Uterus (tissue), 4 donors: ENCODE measurements around the gene LSR. TPM values are rescaled to one million over a fixed set of nuclear protein-coding genes. Genes with fewer than 3 reads are reported as not detected.
"Not testable (repeated sequence)": the region's sequence is repeated elsewhere in the genome, so short reads cannot be mapped to it uniquely, and the experiment has no call there.

Experiments used
- DNase-seq, 2 donors: peaks; one replicate each; pipeline ENCODE4 v3.0.0-alpha.2; 2019 to 2020
- H3K27ac ChIP-seq, 2 donors: fragments of 200-600 bp; sonication (generic); 1 replicate in 1 of 2; 2 replicates in 1 of 2; pipeline ENCODE4 v1.5.1; 2016 to 2018
- H3K27me3 ChIP-seq, 2 donors: fragments of 200-600 bp; sonication (generic); one replicate each; pipeline ENCODE4 v1.5.1; 2018 to 2019; ENCODE audit warnings: control low read depth in 1 of 2
- H3K36me3 ChIP-seq, 2 donors: fragments of 200-600 bp; sonication (generic); one replicate each; pipeline ENCODE4 v1.5.1; 2019; ENCODE audit warnings: control low read depth in 1 of 2
- H3K4me1 ChIP-seq, 2 donors: fragments of 200-600 bp; sonication (generic); one replicate each; pipeline ENCODE4 v1.5.1; 2018 to 2019; ENCODE audit warnings: control low read depth in 1 of 2
- H3K4me3 ChIP-seq, 2 donors: fragments of 200-600 bp; sonication (generic); 1 replicate in 1 of 2; 2 replicates in 1 of 2; pipeline ENCODE4 v1.5.1; 2018 to 2019; ENCODE audit warnings: mild to moderate bottlenecking in 1 of 2
- H3K9me3 ChIP-seq, 2 donors: fragments of 200-600 bp; sonication (generic); one replicate each; pipeline ENCODE4 v1.5.1; 2019; ENCODE audit warnings: control low read depth in 1 of 2
- POLR2A ChIP-seq, 2 donors: fragments of 450-650 bp; IDR thresholded peaks; one replicate each; pipeline ENCODE4 v1.6.1; 2016; ENCODE audit warnings: antibody characterized with exemption in 2 of 2, mild to moderate bottlenecking in 1 of 2, moderate library complexity in 1 of 2
- intact Hi-C: fragments of 100-400 bp; cut with DNase I; formaldehyde crosslinking; loops from one replicate; pipeline ENCODE4 v1.15.1; 2023; ENCODE audit warnings: low total_unique reads
- total RNA-seq, 4 donors: library from RNA; depleted of rRNA in 3 of 4; stranded (reverse); fragments of >200 nt in 3 of 4; gene quantifications; one replicate each; pipeline versions ENCODE4 v1.1.0 to v1.2.4, GENCODE V29; 2014 to 2023
- TF ChIP-seq, protein P1 (sequence below), 4 experiments: fragments of 200-600 bp in 2 of 4; fragments of 450-650 bp in 2 of 4; sonication (generic) in 2 of 4; IDR thresholded peaks; one replicate each; pipeline ENCODE4 v1.5.1; 2016 to 2019; ENCODE audit warnings: antibody characterized with exemption in 4 of 4, mild to moderate bottlenecking in 2 of 4, moderate library complexity in 1 of 4
- donor health status: DM: yes; HTN: yes; CAD: no.

The LSR gene
- total RNA-seq, 4 donors from 2014 or later: 7.3 to 37.8 (median 20.2) TPM

DNA sequence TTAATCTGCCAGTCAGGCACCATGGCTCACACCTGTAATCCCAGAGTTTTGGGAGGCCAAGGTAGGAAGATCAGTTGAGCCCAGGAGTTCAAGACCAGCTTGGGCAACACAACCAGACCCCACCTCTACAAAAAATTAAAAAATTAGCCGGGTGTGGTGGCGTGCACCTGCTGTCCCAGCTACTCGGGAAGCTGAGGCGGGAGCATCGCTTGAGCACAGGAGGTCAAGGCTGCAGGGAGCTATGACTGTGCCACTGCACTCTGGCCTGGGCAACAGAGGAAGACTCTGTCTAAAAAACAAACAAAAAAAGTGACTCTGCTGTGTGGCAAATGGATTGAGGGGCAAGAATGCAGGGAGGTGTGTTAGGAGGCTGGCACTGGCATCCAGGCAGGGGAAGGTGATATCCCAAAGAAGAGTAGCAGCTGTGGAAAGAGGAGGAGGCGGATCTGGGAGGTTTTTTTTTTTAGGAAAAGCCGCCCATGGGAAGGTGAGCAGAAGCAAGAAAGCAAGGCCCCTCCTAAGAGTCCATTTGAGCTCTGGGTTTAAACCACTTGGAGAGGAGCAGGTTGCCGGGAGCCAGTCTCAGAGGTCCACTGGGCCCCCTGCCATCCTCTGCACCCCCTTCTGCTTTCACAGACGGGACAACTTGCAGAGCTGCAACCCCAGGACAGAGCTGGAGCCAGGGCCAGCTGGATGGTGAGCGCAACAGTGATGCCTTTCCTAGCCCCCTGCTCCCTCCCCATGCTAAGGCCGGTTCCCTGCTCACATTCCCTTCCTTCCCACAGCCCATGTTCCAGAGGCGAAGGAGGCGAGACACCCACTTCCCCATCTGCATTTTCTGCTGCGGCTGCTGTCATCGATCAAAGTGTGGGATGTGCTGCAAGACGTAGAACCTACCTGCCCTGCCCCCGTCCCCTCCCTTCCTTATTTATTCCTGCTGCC, 35.6 kb downstream of the LSR start:
- no peaks in the 10 kb centered on the region for H3K27me3 ChIP-seq
- H3K9me3 ChIP-seq: no peaks in the 10 kb centered on the region
- TF ChIP-seq, protein P1, sequence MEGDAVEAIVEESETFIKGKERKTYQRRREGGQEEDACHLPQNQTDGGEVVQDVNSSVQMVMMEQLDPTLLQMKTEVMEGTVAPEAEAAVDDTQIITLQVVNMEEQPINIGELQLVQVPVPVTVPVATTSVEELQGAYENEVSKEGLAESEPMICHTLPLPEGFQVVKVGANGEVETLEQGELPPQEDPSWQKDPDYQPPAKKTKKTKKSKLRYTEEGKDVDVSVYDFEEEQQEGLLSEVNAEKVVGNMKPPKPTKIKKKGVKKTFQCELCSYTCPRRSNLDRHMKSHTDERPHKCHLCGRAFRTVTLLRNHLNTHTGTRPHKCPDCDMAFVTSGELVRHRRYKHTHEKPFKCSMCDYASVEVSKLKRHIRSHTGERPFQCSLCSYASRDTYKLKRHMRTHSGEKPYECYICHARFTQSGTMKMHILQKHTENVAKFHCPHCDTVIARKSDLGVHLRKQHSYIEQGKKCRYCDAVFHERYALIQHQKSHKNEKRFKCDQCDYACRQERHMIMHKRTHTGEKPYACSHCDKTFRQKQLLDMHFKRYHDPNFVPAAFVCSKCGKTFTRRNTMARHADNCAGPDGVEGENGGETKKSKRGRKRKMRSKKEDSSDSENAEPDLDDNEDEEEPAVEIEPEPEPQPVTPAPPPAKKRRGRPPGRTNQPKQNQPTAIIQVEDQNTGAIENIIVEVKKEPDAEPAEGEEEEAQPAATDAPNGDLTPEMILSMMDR (IDR thresholded peaks at IDR 0.05): no peak
- no peak for TF ChIP-seq POLR2A (IDR thresholded peaks at IDR 0.05)
- no peaks in the 10 kb centered on the region for H3K36me3 ChIP-seq
- intact Hi-C loops: no loop called here
- no peaks in the 10 kb centered on the region for H3K4me1 ChIP-seq
- no peak overlapping the region for H3K27ac ChIP-seq
- no peak for DNase-seq
- no peak overlapping the region for H3K4me3 ChIP-seq

DNA sequence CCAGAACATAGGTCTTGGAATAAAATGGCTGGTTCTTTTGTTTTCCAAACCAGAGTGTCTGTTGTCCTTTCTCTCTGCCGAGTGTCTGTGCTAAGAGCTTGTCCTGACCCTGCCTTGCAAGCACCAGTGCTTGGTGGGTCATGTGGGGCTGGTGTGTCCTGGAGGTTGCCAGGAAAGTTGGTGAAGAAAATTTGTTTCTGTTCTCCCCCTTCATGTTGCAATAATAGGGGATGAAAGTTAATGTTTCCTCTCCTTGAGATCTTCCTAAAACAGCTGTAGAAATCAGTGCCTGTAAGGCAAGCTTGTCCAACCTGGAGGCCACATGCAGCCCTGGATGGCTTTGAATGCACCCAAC, 36.3 kb downstream of the LSR start:
- no peaks in the 10 kb centered on the region for H3K36me3 ChIP-seq
- no peak overlapping the region for H3K27ac ChIP-seq
- no peaks in the 10 kb centered on the region for H3K4me1 ChIP-seq
- DNase-seq: no peak
- intact Hi-C loops: no loop called here
- TF ChIP-seq POLR2A (IDR thresholded peaks at IDR 0.05): no peak
- TF ChIP-seq, protein P1 (IDR thresholded peaks at IDR 0.05): no peak
- H3K4me3 ChIP-seq: no peak overlapping the region
- H3K9me3 ChIP-seq: no peaks in the 10 kb centered on the region
- no peaks in the 10 kb centered on the region for H3K27me3 ChIP-seq

DNA sequence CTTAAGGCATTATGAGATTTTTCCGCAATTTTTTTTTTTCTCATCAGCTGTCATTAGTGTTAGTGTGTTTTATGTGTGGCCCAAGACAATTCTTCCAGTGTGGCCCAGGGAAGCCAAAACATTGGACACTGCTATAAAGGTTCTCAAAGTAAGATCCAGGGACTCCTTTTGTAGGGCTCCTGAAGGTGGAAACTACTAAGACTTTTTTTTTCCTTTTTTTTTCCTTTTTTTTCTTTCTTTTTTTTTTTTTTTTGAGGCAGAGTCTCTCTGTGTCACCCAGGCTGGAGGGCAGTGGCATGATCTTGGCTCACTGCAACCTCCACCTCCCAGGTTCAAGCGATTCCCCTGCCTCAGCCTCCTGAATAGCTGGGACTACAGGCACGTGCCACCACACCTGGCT, 36.7 kb downstream of the LSR start:
- H3K9me3 ChIP-seq, intact Hi-C loops, H3K4me1 ChIP-seq, H3K27ac ChIP-seq, H3K27me3 ChIP-seq, H3K36me3 ChIP-seq, H3K4me3 ChIP-seq, DNase-seq: not testable (repeated sequence)

DNA sequence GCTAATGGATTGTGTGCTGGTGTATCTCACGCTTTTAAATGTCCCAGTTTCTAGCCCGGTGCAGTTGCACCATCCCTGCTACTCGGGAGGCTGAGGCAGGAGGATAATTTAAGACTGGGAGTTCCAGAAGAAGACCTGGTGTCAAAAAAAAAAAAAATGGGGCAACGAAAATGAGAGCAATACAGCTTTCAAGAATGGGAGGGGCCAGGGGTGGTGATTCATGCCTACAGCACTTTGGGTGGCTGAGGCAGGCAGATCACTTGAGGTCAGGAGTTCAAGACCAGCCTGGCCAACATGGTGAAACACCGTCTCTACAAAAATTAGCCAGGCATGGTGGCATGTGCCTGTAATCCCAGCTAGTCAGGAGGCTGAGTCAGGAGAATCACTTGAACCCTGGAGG, 37.3 kb downstream of the LSR start:
- H3K27ac ChIP-seq, H3K9me3 ChIP-seq, intact Hi-C loops, H3K4me1 ChIP-seq, H3K4me3 ChIP-seq, H3K27me3 ChIP-seq, DNase-seq, H3K36me3 ChIP-seq: not testable (repeated sequence)

DNA sequence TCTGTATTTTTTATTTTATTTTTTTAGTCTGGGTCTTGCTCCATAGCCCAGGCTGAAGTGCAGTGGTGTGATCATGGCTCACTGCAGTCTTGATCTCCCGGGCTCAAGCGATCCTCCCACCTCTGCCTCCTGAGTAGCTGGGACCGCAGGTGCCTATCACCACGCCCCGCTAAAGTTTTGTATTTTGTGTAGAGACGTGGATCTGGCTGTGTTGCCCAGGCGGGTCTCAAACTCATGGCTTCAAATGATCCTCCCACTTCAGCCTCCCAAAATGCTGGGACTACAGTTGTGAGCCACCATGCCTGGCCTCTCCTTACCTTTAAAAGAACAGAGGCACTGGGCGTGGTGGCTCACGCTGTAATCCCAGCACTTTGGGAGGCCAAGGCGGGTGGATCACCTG, 38.9 kb downstream of the LSR start:
- TF ChIP-seq, protein P1 (IDR thresholded peaks at IDR 0.05): no peak
- TF ChIP-seq POLR2A (IDR thresholded peaks at IDR 0.05): no peak
- no peak overlapping the region for H3K27ac ChIP-seq

DNA sequence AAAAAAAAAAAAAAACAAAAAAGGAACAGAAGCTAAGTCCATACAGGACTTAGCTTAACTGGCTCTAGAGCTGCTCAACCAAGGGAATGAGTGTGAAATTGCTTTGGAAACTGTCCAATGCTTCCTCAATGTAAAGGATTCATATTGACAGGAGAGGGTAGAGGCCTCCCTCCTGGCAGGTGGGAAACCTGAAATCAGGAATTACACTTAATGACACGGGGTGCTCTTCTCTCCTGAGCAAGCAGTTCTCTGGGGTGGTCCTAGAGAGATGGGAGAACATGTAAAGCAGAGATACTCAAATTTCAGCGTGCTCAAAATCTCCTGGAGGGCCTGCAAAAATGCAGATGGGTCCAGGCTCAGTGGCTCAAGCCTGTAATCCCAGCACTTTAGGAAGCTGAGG, 39.5 kb downstream of the LSR start:
- Histone ChIP-seq H3K4me1 (no peaks in the 10 kb centered on the region), H3K9me3 (no peaks in the 10 kb centered on the region), H3K27ac (no peak overlapping the region), H3K4me3 (no peak overlapping the region), H3K27me3 (no peaks in the 10 kb centered on the region), H3K36me3 (no peaks in the 10 kb centered on the region)
- TF ChIP-seq, protein P1 (IDR thresholded peaks at IDR 0.05): no peak
- no peak for TF ChIP-seq POLR2A (IDR thresholded peaks at IDR 0.05)
- no peak for DNase-seq
- intact Hi-C loops: no loop called here

More for the DNA sequence above, 38.9 kb downstream of the LSR start:
- Histone ChIP-seq H3K36me3 (no peaks in the 10 kb centered on the region), H3K4me3 (no peak overlapping the region), H3K4me1 (no peaks in the 10 kb centered on the region), H3K9me3 (no peaks in the 10 kb centered on the region), H3K27me3 (no peaks in the 10 kb centered on the region)
- intact Hi-C loops: no loop called here
- no peak for DNase-seq
